Ascending aorta (tissue), 2 donors: ENCODE measurements around the gene GAK. TPM values are rescaled to one million over a fixed set of nuclear protein-coding genes. Genes with fewer than 3 reads are reported as not detected.
"Not testable (repeated sequence)": the region's sequence is repeated elsewhere in the genome, so short reads cannot be mapped to it uniquely, and the experiment has no call there.

Experiments
- DNase-seq, 2 donors: peaks; one replicate each; pipeline ENCODE4 v3.0.0-alpha.2; 2019; ENCODE audit warnings: low spot score in 2 of 2
- H3K27ac ChIP-seq, 2 donors: fragments of 200-600 bp; sonication (generic); one replicate each; pipeline ENCODE4 v1.5.1; 2016 to 2017; ENCODE audit warnings: mild to moderate bottlenecking in 1 of 2
- H3K27me3 ChIP-seq: fragments of 200-600 bp; sonication (generic); one replicate; pipeline ENCODE4 v1.5.1; 2017
- H3K36me3 ChIP-seq, 2 donors: fragments of 200-600 bp; sonication (generic); one replicate each; pipeline ENCODE4 v1.5.1; 2016
- H3K4me1 ChIP-seq, 2 donors: fragments of 200-600 bp; sonication (generic); one replicate each; pipeline ENCODE4 v1.5.1; 2016 to 2017; ENCODE audit warnings: mild to moderate bottlenecking in 1 of 2
- H3K4me3 ChIP-seq, 2 donors: fragments of 200-600 bp; sonication (generic); one replicate each; pipeline ENCODE4 v1.5.1; 2016 to 2017; ENCODE audit warnings: mild to moderate bottlenecking in 1 of 2
- H3K9me3 ChIP-seq, 2 donors: fragments of 200-600 bp; sonication (generic); one replicate each; pipeline ENCODE4 v1.5.1; 2016
- intact Hi-C: fragments of 100-400 bp; cut with DNase I; formaldehyde crosslinking; loops from one replicate; pipeline ENCODE4 v1.15.1; 2023
- total RNA-seq: library from RNA; depleted of rRNA; stranded (reverse); fragments of >200 nt; gene quantifications from one replicate; pipeline ENCODE4 v1.1.0, GENCODE V29; 2016
- TF ChIP-seq, protein P1 (sequence below), 3 experiments: fragments of 200-600 bp in 2 of 3; fragments of 450-650 bp in 1 of 3; sonication (generic) in 2 of 3; IDR thresholded peaks; one replicate each; pipeline ENCODE4 v1.5.1; 2016 to 2019; ENCODE audit warnings: antibody characterized with exemption in 3 of 3, mild to moderate bottlenecking in 1 of 3, moderate library complexity in 1 of 3

The GAK gene
- total RNA-seq, 1 donor from 2014 or later = 87.3 TPM

DNA sequence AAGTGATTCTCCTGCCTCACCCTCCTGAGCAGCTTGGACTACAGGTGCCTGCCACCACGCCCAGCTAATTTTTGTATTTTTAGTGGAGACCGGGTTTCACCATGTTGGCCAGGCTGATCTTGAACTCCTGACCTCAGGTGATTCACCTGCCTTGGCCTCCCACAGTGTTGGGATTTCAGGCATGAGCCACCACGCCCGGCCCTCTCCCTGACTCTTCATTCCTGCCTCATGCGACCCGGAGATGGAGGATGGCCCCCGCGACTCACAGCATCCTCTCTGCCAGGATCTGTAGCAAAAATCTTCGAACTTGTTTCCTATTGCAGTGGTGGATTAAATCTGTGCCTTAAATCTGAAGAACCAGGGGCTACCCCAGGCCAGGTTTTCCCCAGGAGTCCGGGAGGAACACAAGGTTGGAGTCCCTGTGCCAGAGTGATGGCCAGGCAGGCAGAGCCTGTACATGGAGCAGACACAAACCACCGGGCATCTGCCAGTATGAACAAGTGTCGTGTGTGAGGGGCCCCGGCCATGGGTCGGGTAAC is 117.7 kb downstream of the GAK start:
- Histone ChIP-seq H3K9me3 (no peaks in the 10 kb centered on the region), H3K4me3 (no peak overlapping the region), H3K27me3 (no peaks in the 10 kb centered on the region), H3K36me3 (no peaks in the 10 kb centered on the region), H3K27ac (no peak overlapping the region), H3K4me1 (no peaks in the 10 kb centered on the region)
- DNase-seq = no peak
- TF ChIP-seq, protein P1, sequence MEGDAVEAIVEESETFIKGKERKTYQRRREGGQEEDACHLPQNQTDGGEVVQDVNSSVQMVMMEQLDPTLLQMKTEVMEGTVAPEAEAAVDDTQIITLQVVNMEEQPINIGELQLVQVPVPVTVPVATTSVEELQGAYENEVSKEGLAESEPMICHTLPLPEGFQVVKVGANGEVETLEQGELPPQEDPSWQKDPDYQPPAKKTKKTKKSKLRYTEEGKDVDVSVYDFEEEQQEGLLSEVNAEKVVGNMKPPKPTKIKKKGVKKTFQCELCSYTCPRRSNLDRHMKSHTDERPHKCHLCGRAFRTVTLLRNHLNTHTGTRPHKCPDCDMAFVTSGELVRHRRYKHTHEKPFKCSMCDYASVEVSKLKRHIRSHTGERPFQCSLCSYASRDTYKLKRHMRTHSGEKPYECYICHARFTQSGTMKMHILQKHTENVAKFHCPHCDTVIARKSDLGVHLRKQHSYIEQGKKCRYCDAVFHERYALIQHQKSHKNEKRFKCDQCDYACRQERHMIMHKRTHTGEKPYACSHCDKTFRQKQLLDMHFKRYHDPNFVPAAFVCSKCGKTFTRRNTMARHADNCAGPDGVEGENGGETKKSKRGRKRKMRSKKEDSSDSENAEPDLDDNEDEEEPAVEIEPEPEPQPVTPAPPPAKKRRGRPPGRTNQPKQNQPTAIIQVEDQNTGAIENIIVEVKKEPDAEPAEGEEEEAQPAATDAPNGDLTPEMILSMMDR (IDR thresholded peaks at IDR 0.05) = no peak
- intact Hi-C loops = no loop called here

DNA sequence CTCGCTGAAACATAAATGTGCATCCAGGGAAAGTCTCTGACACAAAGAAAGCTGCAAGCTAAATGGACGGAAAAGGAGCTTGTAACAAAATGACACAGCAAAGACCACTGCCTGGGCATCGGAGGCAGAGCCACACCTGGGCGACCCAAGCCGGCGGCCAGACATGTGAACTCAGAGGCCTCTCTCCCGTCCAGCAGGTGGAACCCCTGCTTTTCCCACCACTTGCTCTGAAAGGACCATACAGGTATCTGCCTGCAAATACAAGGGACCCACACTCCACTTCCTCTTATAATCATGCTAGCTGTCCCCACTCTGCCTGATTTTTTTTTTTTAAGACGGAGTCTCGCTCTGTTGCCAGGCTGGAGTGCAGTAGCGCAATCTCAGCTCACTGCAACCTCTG is 118.2 kb downstream of the GAK start:
- no peaks in the 10 kb centered on the region for H3K27me3 ChIP-seq
- DNase-seq = no peak

DNA sequence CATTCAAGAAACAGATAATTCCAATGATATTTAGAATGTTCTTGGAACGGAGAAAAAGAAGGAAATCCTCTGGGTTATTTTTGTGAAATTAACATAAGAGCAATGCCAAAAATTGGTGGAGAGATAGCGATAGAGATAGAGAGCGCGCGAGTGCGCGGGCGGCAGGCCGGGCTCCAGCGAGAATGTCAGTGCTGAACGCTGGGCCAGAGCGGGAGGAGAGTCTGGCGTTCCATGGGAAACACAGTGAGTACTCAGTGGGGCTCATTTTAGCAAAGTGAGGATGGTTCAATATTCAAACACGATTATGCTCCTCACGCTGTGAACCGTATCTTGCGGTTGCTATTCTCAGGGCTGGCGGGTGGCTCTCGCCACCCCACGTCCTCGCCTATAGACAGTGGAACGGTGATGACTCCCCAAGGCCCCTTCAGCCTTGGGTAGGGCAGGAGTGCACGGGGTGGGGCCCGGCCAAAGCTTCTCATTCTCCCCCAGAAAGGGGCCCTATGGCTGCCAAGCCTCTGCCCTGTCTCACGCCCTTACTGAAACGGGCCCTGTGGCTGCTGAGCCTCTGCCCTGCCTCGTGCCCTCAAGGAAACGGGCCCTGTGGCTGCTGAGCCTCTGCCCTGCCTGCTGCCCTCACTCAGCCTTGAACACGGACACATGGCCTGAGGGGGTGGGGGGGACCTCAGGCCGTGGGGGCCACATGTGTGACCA is 123.1 kb downstream of the GAK start:
- Histone ChIP-seq H3K9me3 (peaks cover 0 to 4% of the 10 kb centered on the region in 2 donors), H3K4me1 (no peaks in the 10 kb centered on the region), H3K27me3 (no peaks in the 10 kb centered on the region), H3K4me3 (no peak overlapping the region), H3K27ac (no peak overlapping the region), H3K36me3 (no peaks in the 10 kb centered on the region)
- TF ChIP-seq, protein P1 (IDR thresholded peaks at IDR 0.05) = no peak
- intact Hi-C loops = no loop called here
- DNase-seq = no peak

More for the DNA sequence above, 118.2 kb downstream of the GAK start:
- no peaks in the 10 kb centered on the region for H3K4me1 ChIP-seq
- no peak overlapping the region for H3K27ac ChIP-seq
- H3K9me3 ChIP-seq = no peaks in the 10 kb centered on the region
- TF ChIP-seq, protein P1 (IDR thresholded peaks at IDR 0.05) = no peak
- H3K4me3 ChIP-seq = no peak overlapping the region
- intact Hi-C loops = no loop called here
- H3K36me3 ChIP-seq = no peaks in the 10 kb centered on the region

DNA sequence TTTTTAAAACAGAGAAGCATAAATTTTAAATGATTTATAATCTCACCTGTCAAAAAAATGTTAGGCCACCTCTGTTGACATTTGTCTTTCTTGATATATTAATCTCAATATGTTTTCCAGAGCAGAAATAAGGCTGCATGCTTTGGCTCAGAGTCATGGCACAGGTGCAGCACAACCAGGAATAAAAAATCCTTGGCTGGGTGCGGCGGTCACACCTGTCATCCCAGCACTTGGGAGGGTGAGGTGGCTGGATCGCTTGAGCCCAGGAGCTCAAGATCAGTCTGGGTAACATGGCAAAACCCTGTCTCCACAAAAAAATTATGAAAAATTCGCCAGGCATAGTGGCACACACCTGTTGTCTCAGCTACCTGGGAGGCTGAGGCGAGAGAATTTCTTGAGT is 124.3 kb downstream of the GAK start:
- DNase-seq = no peak
- H3K27ac ChIP-seq = no peak overlapping the region
- no peaks in the 10 kb centered on the region for H3K4me1 ChIP-seq
- TF ChIP-seq, protein P1 (IDR thresholded peaks at IDR 0.05) = no peak
- no peak overlapping the region for H3K4me3 ChIP-seq
- H3K9me3 ChIP-seq = peaks cover 0 to 4% of the 10 kb centered on the region in 2 donors
- H3K27me3 ChIP-seq = no peaks in the 10 kb centered on the region
- H3K36me3 ChIP-seq = no peaks in the 10 kb centered on the region
- intact Hi-C loops = no loop called here

DNA sequence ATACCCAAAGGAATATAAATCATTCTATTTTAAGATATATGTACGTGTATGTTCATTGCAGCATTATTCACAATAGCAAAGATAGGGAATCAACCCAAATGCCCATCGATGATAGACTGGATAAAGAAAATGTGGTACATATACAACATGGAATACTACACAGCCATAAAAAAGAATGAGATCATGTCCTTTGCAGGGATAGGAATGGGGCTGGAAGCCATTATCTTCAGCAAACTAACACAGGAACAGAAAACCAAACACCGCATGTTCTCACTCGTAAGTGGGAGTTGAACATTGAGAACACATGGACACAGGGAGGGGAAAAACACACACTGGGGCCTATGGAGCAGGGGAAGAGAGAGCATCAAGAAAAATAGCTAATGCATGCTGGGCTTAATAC is 125.1 kb downstream of the GAK start:
- H3K4me1 ChIP-seq, DNase-seq, intact Hi-C loops, H3K9me3 ChIP-seq, H3K27ac ChIP-seq, H3K27me3 ChIP-seq, H3K36me3 ChIP-seq, H3K4me3 ChIP-seq: not testable (repeated sequence)

DNA sequence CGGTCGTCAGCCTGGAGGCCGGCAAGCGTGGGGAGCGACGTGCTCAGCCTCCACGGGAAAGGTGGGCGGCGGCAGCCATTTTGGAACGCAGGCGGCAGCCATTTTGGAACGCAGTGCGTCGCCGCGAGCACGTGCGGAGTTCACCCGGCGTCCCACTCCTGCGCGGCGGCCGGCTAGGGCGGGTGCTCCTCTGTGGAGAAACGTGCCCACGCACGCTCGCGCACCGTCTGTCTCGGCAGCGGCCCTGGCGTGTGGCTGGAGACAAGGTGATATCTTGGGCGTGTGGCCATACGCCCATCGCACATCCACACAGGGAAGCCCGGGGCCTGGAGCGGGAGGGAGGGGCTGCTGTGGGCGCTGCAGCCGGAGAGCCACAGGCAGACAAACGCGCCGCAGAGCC is 127.3 kb downstream of the GAK start:
- H3K4me1 ChIP-seq = no peaks in the 10 kb centered on the region
- no peaks in the 10 kb centered on the region for H3K27me3 ChIP-seq
- no peaks in the 10 kb centered on the region for H3K36me3 ChIP-seq
- TF ChIP-seq, protein P1 (IDR thresholded peaks at IDR 0.05) = no peak
- intact Hi-C loops = no loop called here
- no peak for DNase-seq
- H3K4me3 ChIP-seq = no peak overlapping the region
- no peak overlapping the region for H3K27ac ChIP-seq
- H3K9me3 ChIP-seq = peaks cover 0 to 4% of the 10 kb centered on the region in 2 donors
